A673 (cell line): ENCODE measurements around the gene LYRM4.

Source experiments
- CTCF ChIP-seq: fragments of 300-800, 200-600 bp; sonication (generic); conservative IDR thresholded peaks from 2 replicates; pipeline ENCODE4 v1.5.1; 2017; ENCODE audit warnings: low read depth, mild to moderate bottlenecking, antibody characterized with exemption, low read length, moderate library complexity, mixed read lengths
- EZH2 ChIP-seq: fragments of 200-600 bp; sonication (generic); IDR thresholded peaks from 2 replicates; pipeline ENCODE4 v1.6.1; 2017; ENCODE audit warnings: borderline replicate concordance, low read depth, mild to moderate bottlenecking, mixed read lengths, antibody characterized with exemption, low read length; ENCODE audit not compliant: poor library complexity, severe bottlenecking

GRCh38 chr6:5191222-5191621 lies 69.5 kb downstream of the LYRM4 start:
- no peak for TF ChIP-seq CTCF
- TF ChIP-seq EZH2, result no peak
